H1 (cell line): ENCODE measurements around the gene FARS2. TPM values are rescaled to one million over a fixed set of nuclear protein-coding genes. Genes with fewer than 3 reads are reported as not detected.

ENCODE experiments used
- CBX8 ChIP-seq: fragments of 300-800, 300-1000 bp; sonication (generic); IDR thresholded peaks from 2 replicates; pipeline ENCODE4 v1.7.1; 2016; ENCODE audit warnings: low read depth, low read length, borderline replicate concordance
- NRF1 ChIP-seq: IDR thresholded peaks from 2 replicates; pipeline ENCODE4 v1.6.1; 2011; ENCODE audit warnings: mild to moderate bottlenecking, low read depth, low read length, improper control_type of control experiment
- SIN3A ChIP-seq, 2 experiments: IDR thresholded peaks in 1 of 2; conservative IDR thresholded peaks in 1 of 2; 2 replicates each; pipeline ENCODE4 v1.6.1; 2011 to 2012; ENCODE audit warnings: low read length in 2 of 2, improper control_type of control experiment in 1 of 2, low read depth in 1 of 2, mild to moderate bottlenecking in 1 of 2
- polyA plus RNA-seq, 7 experiments: library from polyadenylated mRNA; depleted of rRNA in 3 of 7; stranded (reverse) in 5 of 7; unstranded in 2 of 7; fragments of >200 nt in 5 of 7; fragments of 200-250 nt in 2 of 7; gene quantifications; 1 replicate in 5 of 7; 2 replicates in 1 of 7; 4 replicates in 1 of 7; pipeline versions ENCODE4 v1.2.1 to v1.2.3, GENCODE V29; 2011 to 2013; ENCODE audit warnings: missing spikeins in 2 of 7, mixed read lengths in 2 of 7
- total RNA-seq: library from RNA; stranded (reverse); fragmentation: NEBNext Ultra II Directional; extraction: Animal tissue kit (Norgen Biotek cat#: 25700); gene quantifications from 2 replicates; pipeline ENCODE4 v1.2.1, GENCODE V29; 2021

The FARS2 gene
- total and polyA plus RNA-seq, 2 of the 8 experiments (the other 6 are each of a cell fraction or from before 2014, with no cell fraction given), result 11.7 to 14.4 TPM

GRCh38 chr6:5422321-5422915 lies 161.1 kb downstream of the FARS2 start (continued):
- TF ChIP-seq SIN3A (conservative IDR thresholded peaks at IDR 0.05 in 1 of 2, IDR thresholded peaks at IDR 0.05 in 1 of 2; ENCODE audit: low read depth in 1 of 2, low read length in 2 of 2), result no peak
- TF ChIP-seq NRF1, result no peak
- TF ChIP-seq CBX8, result no peak
- TF ChIP-seq, all 59 proteins: peak for 2
